GM18867 (cell line): Measurements from ENCODE around the gene SLC1A4.

Experiments used
- ATAC-seq: cut with Tn5 transposase; IDR thresholded peaks from one replicate; pipeline ENCODE4 v1.9.1; 2021; ENCODE audit warnings: mild to moderate bottlenecking, moderate library complexity; ENCODE audit not compliant: unreplicated experiment

The SLC1A4 gene

GRCh38 chr2:65049010-65049639 lies 59.9 kb downstream of the SLC1A4 start:
- no peak for ATAC-seq

GRCh38 chr2:65050931-65051330 lies 61.7 kb downstream of the SLC1A4 start:
- ATAC-seq = no peak

- peak; percentile 59 for ATAC-seq
Observed at GRCh38 chr2:65053199-65053598, 64.0 kb downstream of the SLC1A4 start.

GRCh38 chr2:65054749-65055421 lies 65.7 kb downstream of the SLC1A4 start:
- no peak for ATAC-seq

- ATAC-seq = peak; percentile 38
Observed at GRCh38 chr2:65055422-65056214, 66.4 kb downstream of the SLC1A4 start.

GRCh38 chr2:65056215-65057053 lies 67.2 kb downstream of the SLC1A4 start, which contains the start of gene CEP68:
CEP68 (plus strand) TSS chr2:65056416; CDS start chr2:65069445, 13,029 bp downstream.
- peak; percentile 88 for ATAC-seq

GRCh38 chr2:65057054-65057375 lies 67.8 kb downstream of the SLC1A4 start:
- no peak for ATAC-seq

- ATAC-seq = no peak
Observed at GRCh38 chr2:65057391-65058052, 68.3 kb downstream of the SLC1A4 start.

GRCh38 chr2:65059071-65059470 lies 69.9 kb downstream of the SLC1A4 start:
- no peak for ATAC-seq

GRCh38 chr2:65061146-65061909 lies 72.1 kb downstream of the SLC1A4 start:
- no peak for ATAC-seq

GRCh38 chr2:65061910-65062339 lies 72.7 kb downstream of the SLC1A4 start:
- ATAC-seq = no peak

GRCh38 chr2:65062843-65063825 lies 73.9 kb downstream of the SLC1A4 start:
- ATAC-seq = no peak

- peak; percentile 85 for ATAC-seq
Observed at GRCh38 chr2:65064728-65065552, 75.7 kb downstream of the SLC1A4 start.

- ATAC-seq = no peak
Observed at GRCh38 chr2:65067806-65068553, 78.8 kb downstream of the SLC1A4 start.

- ATAC-seq = no peak
Observed at GRCh38 chr2:65069439-65069824, 80.2 kb downstream of the SLC1A4 start.

- no peak for ATAC-seq
Observed at GRCh38 chr2:65070172-65070830, 81.1 kb downstream of the SLC1A4 start.
